Adrenal gland (tissue), 5 donors: ENCODE data around the gene TUBG1.

Experiments used
- CTCF ChIP-seq, 6 experiments: fragments of 450-650 bp in 4 of 6; fragments of 200-600 bp in 2 of 6; sonication (generic) in 1 of 6; IDR thresholded peaks; 1 replicate in 5 of 6; 2 replicates in 1 of 6; pipeline versions ENCODE4 v1.5.1 to v1.8.0; 2016 to 2021; ENCODE audit warnings: antibody characterized with exemption in 6 of 6, mild to moderate bottlenecking in 2 of 6, moderate library complexity in 1 of 6
- POLR2A ChIP-seq, 2 donors: fragments of 450-650 bp; IDR thresholded peaks; one replicate each; pipeline ENCODE4 v1.6.1; 2017; ENCODE audit warnings: antibody characterized with exemption in 2 of 2, mild to moderate bottlenecking in 2 of 2, moderate library complexity in 1 of 2
- donor health status: DM: no; HTN: no; CAD: no.

GRCh38 chr17:42653179-42654124 lies 44.0 kb downstream of the TUBG1 start:
- TF ChIP-seq CTCF (IDR thresholded peaks at IDR 0.05) = no peak
- peak in 1 of 2 donors; percentile 26 for TF ChIP-seq POLR2A (IDR thresholded peaks at IDR 0.05)
